Germinal center (tissue), 1 donor: ENCODE data around the gene EEF1AKMT1.

Experiments used
- DNase-seq: peaks from one replicate; pipeline ENCODE4 v3.0.0; 2012; ENCODE audit warnings: mixed read lengths, low spot score

The EEF1AKMT1 gene

DNA sequence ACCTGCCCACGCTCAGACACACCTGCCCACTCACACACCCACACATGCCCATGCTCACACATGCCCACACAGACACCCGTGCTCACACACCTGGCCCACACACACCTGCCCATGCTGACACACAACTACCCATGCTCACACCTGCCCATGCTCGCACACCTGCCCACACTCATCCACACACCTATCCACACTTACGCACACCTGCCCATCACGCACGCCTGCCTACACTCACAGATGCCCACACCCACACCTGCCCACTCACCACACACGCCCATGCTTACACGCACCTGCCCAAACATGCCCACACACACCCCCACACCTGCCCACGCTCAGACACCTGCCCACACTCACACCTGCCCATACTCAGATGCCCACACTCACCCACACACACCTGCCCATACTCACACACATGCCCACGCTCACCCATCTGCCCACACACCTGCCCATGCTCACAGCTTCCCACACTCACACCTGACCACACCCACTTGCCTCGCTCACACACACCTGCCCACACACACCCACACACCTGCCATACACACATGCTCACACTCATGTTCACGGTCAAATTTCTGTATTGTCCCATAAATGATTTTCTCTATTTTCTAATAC, 54.7 kb downstream of the EEF1AKMT1 start:
- no peak for DNase-seq

DNA sequence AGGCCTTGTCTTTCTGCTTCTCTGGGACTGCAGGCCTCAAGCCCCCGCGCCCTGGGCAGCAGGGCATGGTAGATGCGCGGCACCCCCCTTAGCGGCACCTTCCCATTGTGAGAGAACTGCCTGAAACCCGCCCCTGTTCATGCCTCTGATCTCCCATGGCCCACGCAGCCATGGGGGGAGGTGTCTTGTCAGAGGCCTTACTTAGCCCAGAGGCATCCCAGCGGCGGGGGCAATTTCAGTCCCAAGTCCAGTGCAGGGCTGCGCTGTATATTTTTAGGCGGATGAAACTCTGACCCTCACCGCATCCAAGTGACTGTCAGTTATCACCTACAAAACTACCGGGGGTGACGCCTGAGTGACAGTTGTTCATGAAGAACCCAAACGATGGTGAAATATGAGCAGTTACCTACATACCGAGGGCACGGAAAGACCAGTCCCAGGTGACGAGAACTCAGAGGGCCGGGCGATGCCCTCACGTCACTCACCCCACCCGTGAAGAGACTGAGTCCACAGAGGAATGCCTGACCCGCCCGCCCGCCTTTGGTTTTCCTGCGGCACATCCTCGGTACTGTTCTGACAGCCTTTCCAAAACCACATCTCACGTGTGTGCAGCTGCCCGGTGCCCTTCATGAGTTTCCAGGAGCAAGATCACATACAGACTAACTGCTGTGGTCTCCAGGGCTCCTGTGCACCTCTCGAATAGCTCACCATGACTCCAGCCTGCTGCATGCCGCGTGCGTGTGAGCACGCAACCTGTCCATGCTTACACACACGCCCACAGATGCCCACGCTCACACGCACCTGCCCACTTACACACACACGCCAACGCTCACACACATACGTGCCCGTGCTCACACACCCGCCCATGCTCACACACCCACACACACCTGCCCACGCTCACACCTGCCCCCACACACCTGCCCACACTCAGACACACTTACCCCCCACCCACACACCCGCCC, 55.9 kb downstream of the EEF1AKMT1 start:
- no peak for DNase-seq

DNA sequence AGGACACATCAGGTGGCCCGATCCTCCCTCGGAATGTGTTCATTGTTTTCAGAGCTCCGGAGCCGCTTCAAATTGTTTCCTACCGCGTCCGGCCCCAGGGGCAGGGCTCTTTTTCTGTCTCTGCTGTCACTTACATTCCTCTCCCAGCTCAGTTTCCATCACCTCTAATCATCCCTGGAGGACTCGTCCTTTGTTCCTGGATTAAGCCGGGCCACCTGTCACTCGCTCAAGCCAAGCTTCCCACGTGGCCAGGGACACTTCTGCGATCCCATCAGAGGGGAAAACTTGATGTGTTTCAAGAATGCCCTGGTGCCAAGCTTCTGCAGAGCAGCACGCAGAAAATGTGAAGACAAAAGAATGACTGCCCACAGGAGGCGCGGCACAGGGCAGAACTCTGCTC, 56.8 kb downstream of the EEF1AKMT1 start:
- DNase-seq = no peak

DNA sequence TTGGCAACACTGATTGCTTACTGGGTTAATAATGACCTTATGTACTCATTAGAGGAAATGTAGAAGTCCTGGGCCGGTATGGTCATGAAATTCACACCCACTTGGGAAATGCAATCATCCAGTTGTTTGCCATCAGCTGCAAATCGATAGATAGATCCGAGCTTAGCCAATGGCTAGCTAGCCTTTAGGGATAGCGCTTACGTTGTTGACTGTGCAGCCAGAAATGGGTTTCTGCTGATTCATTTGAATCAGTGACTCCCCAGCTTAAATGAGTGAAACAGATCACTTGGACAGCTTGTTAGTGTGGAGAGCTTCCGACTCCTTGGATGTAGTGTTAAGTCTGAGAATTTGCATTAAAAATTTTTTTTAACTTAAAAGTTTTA, 58.4 kb downstream of the EEF1AKMT1 start:
- no peak for DNase-seq

DNA sequence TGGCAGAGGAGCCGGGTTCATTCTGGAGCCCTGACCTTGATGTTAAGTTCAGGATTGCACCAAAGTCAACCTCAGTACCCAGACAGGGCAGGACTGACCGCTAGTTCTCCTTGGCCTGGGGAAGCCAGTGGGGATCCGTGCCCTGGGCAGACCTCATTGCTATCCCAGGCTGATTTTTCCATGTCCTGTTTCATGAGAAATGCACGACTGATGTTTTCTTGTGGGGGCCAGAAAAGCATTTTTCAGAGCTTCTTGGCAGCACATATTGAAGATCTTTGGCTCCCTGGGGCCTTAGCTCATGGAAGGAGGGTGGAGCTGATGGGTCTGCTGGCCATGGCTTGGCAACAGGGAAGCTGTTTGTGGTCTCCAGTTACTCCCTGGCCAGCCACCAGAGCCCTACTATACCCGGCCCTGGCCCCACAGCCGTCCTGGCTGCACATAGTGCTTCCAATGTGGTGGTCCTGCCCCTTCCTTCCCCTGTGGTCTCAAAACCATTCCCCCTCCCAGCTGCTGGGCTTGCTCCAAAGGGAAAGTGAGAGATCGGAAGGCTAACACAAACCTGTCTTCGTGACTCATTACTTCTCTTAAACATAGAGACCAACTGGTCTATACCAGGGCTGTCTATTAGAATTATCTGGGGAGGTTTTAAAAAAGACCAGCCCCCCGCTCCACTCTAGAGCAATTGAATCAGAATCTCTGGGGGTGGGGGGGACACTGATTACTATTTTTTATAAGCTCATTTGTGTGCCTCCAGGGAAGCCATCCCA, 59.0 kb downstream of the EEF1AKMT1 start:
- DNase-seq = no peak

DNA sequence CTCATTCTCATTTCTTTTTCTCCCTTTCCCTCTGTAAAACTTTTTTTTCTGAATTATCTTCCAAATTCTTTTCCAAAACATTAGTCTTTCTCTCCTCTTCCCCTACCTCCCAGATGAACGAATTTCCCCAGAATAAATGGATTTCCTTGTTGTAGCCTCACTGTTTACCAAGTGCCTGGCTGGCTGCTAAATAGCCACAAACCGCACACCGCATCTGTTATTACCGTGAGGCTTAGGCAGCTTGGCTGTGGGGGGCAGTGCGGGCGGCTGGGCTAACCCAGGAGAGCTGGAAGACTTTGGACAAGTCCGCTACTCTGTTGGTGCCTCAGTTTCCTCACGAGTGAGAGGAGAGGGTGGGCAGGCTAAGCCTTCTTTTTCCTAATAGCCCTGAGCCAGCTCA, 59.6 kb downstream of the EEF1AKMT1 start:
- no peak for DNase-seq

DNA sequence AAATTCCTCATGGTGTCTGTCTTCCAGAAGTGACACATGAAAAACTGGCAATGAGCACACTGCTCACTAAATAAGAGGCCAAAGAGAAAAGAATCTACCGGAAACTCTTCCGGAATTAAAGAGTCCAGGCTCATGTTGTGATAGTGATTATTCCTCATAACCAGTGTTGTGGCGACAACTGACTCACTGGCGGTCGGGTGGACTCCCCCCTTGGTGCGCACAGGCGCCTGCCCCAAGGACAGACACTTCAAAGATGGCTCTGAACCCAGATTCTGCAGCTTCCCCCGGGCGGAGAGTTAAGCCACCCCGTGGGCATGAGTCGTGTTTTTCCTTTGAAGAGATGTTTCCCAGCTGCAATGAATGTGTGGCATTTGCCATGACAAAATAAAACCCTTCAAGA, 60.0 kb downstream of the EEF1AKMT1 start:
- no peak for DNase-seq

DNA sequence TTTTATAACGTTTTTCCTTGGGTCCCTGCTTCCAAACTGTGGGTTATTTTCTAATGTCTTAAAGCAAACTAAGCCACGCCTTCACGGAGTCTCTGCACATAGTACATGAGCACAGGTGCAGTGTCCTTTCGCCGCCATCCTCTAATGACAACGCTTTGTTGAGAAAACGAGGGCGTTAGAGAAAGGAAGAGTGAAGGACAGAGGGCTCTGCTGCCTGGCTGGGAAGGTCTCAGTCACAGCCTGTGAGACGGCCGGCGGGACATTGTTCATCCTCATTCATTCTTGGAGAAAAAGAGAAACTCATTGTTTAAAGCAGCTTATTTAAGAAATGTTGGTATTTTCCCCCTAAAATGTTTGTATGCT, 60.8 kb downstream of the EEF1AKMT1 start:
- DNase-seq = no peak

DNA sequence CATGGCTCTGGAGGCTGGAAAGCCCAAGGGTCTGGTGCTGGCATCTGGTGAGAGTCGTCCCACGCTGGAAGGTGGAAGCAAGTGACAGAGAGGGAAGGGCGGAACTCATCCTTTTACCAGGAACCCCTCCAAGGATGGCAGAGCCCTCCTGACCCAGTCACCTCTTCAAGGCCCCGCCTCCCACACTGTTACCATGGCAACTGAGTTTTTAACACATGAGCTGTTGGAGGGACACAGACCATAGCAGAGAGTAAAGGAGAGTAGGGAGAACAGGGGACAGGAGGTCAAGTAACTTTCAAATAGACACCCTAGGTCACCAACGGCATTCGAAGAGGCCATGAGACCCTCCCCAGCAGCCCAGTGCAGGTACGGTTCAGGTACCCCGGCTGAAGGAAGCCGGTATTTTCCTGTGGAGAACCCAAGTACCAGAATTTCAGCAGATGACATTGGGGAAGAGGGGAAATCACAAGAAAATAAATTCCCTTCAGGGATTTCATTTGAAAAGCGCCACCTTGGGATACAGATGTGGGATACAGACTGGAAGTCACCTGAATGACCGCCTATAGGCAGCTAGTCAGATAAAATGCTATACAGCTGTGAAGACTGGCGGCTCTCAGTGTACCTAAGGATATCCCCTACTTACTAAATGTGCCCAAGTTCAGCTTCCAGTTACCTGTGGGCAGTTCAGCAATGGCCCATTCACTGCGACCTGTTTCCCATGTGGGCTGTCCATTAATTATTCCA, 62.3 kb downstream of the EEF1AKMT1 start:
- no peak for DNase-seq

DNA sequence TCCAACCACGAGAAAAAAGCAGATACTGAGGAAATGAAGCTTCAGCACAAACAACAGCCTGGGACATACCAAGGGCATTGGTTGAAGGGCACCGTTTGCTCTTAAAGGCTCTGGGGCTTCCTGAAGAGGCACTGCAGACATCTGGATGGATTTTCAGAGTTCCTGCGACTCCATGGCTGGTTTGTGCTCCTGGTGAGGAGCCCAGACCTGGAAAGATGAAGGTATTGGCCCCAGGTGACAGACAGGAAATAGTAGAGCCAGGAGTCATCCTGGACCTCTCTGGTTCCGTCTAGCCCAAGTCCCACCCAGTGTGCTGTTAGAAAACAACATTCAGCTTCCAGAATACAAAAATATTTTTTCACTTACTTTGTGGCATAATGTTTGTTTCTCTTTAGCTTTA, 64.0 kb downstream of the EEF1AKMT1 start:
- DNase-seq = no peak

DNA sequence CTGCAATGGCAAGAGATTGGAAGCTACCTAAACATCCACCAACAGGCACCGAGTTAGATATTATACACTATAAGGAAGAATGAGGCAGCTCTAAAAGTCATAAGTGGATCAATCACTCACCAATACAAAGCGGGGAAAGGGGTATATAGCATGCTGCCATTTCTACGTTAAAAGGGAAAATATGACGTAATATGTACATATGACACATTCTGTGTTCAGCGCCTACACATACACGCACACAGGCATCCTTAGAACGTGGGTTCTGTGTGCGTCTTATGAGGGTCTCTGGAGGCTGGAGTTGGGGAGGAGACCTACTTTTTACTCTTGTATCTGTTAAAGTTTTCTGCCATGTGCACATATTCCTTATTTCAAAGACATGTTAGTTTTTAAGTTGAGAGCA, 64.4 kb downstream of the EEF1AKMT1 start:
- DNase-seq = no peak

DNA sequence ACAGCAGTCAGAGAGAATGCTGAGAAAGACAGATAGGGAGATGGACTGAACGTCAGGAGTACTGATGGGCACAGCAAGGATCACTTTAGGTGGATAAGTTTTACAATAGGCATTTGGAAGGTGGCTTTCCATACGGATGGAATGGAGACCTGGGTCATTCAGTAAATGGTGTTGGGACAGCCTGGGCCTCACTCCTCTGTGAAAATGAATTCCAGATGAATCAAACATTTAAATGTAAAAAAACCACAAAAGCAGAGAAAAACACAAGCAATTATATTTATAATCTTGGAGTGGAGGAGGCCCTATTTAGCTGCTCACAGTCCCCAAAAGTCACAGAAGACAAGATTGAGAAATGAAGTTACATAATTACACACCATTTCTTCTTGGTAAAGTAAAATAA, 65.5 kb downstream of the EEF1AKMT1 start:
- DNase-seq = no peak

DNA sequence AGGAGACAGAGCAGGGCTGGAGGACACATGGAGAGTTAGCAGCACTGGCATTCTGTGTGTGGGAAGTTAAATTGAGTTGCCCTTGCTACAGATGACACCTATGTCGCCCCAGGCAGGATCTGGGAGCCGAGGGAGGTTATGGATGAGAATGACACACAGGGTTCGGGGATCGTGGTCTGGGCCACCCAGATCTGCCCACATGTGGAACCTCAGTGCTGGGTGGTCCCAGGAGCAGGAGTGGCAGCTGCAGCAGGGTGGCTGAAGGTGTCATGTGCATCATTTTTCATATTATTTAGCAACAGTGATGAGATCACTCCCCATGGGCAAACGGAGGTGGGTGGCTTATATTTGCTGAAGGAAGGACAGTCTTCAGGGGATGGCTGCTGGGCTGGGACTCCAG, 67.1 kb downstream of the EEF1AKMT1 start:
- no peak for DNase-seq

DNA sequence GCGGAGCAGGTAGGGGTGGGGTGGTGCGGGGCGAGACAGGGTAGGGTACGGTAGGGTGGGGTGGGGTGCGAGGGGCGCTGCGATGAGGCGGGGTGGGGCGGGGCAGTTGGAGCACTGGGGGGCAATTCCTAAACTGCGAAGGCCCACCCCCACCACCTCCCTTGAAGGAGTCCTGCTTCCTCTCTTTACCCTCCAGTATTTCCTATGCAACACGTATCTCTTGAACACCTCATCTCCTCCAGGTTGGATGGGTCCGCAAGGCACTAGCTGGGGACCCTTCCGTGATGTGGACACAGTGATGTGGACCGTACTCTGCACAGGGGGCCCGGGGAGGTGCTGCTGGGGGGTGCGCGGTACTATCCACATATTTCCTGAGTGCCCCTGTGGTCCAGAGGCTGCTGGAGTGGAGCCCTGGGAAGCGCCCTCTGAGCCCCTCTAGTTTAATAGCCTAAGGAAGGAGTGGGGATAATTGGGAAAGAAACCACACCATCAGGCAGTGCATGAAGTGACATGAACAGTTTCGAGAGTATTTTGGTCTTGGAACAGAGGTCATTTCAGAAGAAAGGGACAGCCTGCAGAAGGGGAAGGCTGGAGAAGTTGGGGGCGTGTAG, 69.2 kb downstream of the EEF1AKMT1 start:
- no peak for DNase-seq

DNA sequence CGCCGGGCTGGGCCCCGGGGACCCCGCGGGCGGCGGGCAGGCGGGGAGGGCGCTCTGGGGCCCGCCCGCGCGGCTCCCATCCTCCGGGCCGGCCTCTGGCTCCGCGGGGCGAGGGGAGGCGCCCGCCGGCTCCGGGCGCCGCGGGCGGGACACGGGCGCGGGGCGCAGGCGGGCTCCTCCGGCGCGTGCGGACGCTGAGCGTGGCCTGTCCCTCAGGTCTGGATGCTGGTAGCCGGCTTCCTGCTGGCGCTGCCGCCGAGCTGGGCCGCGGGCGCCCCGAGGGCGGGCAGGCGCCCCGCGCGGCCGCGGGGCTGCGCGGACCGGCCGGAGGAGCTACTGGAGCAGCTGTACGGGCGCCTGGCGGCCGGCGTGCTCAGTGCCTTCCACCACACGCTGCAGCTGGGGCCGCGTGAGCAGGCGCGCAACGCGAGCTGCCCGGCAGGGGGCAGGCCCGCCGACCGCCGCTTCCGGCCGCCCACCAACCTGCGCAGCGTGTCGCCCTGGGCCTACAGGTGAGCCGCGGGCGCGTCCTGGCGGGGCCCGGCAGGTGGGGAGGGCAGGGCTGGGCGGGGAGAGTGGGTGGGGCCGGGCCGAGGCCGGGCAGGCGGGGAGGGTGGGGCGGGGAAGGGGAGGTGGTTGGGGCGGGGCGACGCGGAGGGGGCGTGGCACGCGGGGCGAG, 69.8 kb downstream of the EEF1AKMT1 start:
- peak; percentile 88 for DNase-seq

DNA sequence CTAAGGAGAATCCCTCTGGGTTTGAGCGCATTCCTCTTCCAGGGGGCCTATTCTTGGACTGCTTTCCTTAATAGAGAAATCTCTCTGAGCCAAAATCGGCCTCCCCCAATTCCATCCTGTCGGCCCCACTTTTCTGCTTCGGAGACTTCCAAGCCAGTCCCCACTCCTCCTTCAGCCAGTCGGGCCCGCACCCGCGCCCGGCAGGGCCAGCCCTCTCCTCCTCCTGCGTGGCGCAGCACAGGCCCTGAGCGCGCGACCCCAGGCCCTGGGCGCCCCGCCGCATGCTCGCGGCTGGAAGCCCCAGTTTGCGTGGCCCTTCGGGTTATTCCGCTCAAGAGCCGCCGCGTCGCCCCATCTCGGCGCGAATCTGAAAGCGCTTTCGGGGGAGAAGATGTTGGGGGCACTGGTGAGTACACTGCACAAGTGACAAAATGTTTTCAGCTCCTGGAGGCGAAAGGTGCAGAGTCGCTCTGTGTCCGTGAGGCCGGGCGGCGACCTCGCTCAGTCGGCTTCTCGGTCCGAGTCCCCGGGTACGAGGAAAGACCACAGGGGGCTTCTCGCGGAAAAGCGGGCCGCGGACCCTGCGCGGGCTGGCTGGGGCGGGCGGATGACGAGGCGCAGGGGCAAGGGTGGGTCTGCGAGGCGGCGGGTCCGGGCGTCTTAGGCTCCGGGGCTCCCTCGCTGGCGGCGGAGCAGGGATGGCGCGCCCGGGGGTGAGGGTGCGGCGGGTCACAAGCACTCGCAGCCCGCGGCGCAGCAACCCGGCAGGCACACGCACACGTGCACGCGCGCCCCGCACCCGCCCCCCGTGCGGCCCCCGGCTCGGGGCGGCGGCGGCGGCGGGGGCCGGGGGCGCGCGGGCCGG, 70.6 kb downstream of the EEF1AKMT1 start, which contains the start of gene IL17D:
TSS of gene IL17D (plus strand) at position 785 of the 865 bp plus-strand sequence. CDS start 303 bp downstream, outside the sequence.
- peak; percentile 57 for DNase-seq

DNA sequence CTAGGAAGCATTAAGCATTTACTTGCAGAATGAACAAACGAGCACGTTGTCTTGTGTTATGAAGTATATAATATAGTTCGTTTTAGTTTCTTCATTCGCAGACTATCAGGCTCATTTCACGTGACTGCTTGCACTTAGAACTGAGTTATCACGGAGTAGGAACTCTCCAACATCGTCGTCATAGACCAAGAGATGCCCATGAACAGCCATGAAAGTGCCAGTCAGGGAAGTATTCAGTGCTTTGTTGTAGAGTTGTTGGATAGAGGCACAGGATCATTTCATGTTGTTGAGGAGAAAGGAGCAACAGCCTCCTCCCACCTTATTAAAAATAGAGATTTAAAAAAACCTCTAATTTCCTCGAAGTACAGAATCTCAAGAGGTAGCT, 71.2 kb downstream of the EEF1AKMT1 start:
- no peak for DNase-seq

DNA sequence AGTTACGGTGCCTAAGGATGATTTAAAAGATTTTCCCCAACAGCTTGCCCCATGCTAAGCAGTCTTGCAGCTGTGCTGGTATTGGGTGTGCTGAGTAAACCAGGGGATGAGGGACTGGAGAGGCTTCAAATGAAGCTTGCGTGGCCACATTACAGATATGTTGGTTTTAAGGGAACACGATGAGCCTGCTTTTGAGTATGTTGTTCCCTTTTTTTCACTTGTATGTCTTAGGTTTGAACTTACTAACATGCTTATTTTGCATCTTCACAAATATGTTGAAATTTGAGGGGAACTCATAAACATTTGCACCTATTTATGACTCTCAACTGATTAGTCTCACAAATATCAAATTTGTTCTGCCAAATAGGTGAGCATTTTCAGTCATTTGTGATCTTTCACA, 72.3 kb downstream of the EEF1AKMT1 start:
- DNase-seq = no peak

DNA sequence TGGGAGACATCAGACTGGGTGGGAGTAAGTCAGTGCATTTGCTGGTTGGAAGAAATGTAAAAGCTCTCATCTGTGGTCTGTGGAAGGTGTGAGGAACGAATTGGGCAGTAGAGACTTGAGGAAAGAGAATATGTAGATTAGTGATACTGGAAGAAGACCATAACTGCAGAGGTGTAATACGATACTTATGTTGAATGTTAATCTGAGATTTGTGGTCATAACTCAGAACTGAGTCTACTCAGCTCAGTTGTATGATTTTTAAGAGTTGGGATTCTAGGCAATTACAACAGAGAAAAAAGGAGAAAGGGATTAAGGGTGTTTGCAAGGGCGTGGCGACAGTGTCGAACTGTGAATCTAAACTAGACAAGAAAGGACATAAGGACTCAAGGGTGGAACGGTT, 73.5 kb downstream of the EEF1AKMT1 start:
- no peak for DNase-seq

DNA sequence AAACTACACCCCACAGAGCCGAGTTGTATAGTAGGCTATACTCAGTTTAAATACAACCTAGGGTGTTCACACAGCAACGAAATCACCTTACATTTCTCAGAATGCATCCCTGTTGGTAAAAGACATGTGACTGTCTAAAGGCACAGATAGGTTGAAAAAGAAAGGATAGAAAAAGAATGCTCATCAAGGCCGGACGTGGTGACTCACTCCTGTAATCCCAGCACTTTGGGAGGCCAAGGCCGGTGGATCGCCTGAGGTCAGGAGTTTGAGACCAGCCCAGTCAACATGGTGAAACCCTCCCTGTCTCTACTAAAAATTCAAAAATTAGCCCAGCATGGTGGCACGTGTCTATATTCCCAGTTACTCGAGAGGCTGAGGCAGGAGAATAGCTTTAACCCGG, 74.0 kb downstream of the EEF1AKMT1 start:
- no peak for DNase-seq
